ENCODE data around the gene MARCKS.

DNA sequence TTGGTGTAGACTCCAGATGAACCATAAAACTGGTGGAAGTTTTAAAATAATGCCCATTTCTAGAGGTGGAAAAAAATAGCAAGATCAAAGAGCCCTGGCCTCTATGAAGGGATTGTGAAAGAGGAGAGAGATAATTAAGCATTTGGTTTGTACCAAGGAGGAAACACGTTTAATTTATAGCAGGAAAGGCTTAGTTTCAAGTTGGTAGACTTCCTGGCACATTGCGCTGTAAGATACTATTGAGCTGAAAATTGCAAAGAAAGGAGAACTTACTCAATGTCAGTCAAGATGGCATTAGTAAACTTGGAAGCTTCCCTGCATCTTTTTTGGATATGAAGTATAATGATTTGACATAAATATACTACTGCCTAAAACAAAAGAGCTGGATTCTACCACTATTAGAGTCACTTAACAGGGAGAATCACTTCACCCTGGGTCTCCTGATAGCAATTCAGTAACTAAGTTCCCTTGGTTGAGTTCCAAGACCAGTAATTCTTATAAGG lies 24.4 kb downstream of the MARCKS start:
- TF ChIP-seq EZH2 (IDR thresholded peaks at IDR 0.05; ENCODE audit: borderline replicate concordance, low read depth, low read length, severe bottlenecking), result no peak
- TF ChIP-seq, protein P1, sequence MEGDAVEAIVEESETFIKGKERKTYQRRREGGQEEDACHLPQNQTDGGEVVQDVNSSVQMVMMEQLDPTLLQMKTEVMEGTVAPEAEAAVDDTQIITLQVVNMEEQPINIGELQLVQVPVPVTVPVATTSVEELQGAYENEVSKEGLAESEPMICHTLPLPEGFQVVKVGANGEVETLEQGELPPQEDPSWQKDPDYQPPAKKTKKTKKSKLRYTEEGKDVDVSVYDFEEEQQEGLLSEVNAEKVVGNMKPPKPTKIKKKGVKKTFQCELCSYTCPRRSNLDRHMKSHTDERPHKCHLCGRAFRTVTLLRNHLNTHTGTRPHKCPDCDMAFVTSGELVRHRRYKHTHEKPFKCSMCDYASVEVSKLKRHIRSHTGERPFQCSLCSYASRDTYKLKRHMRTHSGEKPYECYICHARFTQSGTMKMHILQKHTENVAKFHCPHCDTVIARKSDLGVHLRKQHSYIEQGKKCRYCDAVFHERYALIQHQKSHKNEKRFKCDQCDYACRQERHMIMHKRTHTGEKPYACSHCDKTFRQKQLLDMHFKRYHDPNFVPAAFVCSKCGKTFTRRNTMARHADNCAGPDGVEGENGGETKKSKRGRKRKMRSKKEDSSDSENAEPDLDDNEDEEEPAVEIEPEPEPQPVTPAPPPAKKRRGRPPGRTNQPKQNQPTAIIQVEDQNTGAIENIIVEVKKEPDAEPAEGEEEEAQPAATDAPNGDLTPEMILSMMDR (IDR thresholded peaks at IDR 0.05; ENCODE audit: extremely low read depth in 1 of 2, insufficient read depth in 1 of 2, low read depth in 1 of 2, low read length in 2 of 2), result no peak
- no peak for TF ChIP-seq MYC (IDR thresholded peaks at IDR 0.05; ENCODE audit: low read depth, low read length)
- TF ChIP-seq POLR2AphosphoS5 (IDR thresholded peaks at IDR 0.05; ENCODE audit: insufficient read depth, low read depth, low read length), result no peak
- TF ChIP-seq FOS (IDR thresholded peaks at IDR 0.05; ENCODE audit: borderline replicate concordance, insufficient read depth, low read length), result no peak

Data from endothelial cell of umbilical vein (primary cell).